Epithelial cell of esophagus (primary cell): ENCODE results near the gene DPP6.

ENCODE experiments used
- DNase-seq: peaks from one replicate; pipeline ENCODE4 v3.0.0; 2010; ENCODE audit warnings: low read depth
- H3K4me3 ChIP-seq: 2 replicates; pipeline ENCODE4 v1.5.1; 2011; ENCODE audit warnings: mild to moderate bottlenecking, low read length, control low read depth
- TF ChIP-seq, protein P1 (sequence below): IDR thresholded peaks from 2 replicates; pipeline ENCODE4 v1.5.1; 2011; ENCODE audit warnings: low read depth, mild to moderate bottlenecking, low read length, control low read depth, inconsistent platforms; ENCODE audit not compliant: insufficient read depth; ENCODE audit errors: missing control alignments

The DPP6 gene

DNA sequence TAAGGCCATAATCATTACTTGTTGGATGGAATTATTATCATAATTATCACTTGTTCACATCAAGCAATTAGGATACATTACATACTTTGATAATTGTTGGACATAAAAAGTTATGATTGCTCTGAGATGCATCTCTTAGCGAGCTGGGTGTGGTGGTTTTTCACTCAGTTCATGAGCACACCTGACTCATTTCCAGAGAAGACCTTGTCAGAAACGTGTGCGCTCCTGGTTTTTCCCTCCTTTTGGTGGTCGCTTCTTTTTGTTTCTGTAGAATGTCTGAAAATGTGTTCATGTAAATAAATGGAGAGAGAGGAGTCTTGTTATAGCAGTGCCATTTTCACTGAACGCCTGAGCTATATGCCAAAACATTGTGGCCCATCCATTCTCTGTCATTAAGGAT lies 809.4 kb downstream of the DPP6 start:
- no peak overlapping the region for H3K4me3 ChIP-seq
- DNase-seq, result no peak
- TF ChIP-seq, protein P1, sequence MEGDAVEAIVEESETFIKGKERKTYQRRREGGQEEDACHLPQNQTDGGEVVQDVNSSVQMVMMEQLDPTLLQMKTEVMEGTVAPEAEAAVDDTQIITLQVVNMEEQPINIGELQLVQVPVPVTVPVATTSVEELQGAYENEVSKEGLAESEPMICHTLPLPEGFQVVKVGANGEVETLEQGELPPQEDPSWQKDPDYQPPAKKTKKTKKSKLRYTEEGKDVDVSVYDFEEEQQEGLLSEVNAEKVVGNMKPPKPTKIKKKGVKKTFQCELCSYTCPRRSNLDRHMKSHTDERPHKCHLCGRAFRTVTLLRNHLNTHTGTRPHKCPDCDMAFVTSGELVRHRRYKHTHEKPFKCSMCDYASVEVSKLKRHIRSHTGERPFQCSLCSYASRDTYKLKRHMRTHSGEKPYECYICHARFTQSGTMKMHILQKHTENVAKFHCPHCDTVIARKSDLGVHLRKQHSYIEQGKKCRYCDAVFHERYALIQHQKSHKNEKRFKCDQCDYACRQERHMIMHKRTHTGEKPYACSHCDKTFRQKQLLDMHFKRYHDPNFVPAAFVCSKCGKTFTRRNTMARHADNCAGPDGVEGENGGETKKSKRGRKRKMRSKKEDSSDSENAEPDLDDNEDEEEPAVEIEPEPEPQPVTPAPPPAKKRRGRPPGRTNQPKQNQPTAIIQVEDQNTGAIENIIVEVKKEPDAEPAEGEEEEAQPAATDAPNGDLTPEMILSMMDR, result no peak

DNA sequence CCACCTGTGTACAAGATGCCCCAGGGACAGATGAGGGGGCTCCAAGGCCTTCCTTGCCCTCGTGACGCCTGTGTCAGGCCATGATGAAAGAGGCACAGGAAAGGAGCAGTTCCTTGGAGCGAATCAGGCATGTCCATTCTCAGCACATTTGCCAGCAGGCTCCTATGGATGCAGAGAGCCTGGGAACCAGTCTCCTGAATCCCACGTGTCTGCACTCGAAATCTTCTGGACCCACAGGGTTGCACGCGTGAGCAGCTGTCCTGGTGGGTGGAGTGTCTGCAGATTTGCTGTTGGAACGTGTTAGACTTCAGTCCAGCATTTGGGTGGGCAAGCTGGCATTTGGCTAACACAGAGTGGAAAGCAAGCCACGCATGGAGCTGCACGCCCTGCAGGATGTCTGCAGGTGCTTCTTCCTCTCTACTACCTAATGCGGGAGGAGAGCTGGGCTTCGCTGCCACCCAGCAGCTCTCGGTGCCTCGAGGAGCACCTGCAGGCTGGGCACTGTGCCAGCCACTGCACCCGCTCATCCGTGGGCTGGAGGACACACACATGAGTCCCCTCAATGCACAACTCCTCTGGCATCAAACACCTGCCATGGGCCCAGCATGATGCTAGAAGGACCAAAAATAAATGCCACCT lies 810.1 kb downstream of the DPP6 start:
- TF ChIP-seq, protein P1, result no peak
- DNase-seq, result no peak
- no peak overlapping the region for H3K4me3 ChIP-seq

DNA sequence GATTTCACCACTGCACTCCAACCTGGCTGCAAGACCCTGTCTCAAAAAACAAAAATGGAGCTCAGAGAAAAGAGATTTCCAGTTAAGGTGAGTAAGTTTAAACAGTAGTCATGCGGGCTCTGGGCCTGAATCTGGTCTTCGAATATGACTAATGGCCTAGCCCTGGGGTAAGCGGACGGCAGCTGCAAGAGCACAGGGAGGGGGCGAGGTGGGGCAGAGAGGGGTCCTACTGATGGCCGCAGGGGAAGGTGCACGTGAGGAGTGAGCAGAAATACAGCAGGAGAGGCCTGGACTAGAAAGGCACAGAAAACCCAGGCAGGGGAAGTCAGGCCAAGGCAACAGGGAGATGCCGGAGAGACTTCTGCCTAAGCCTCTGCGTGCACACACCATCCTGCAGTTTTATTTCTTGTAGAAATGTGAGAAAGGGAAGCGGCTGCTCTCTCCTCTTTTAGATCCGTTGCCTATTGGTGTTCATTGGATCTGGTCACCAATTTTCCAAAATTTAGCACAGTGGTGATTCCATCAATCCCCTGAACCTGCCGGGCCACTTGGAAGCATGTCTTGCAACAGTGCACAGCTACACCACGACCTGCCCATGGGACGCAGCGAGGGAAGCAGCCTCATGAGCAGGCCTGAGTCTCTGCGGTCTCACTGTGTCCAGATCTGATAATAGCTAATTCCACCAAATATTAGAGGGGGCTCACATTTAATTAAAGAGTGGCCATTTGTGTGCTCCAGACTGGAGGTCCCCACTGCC lies 811.7 kb downstream of the DPP6 start:
- TF ChIP-seq, protein P1, result no peak
- DNase-seq, result no peak
- H3K4me3 ChIP-seq, result no peak overlapping the region

GRCh38 chr7:154864523-154864891 lies 812.3 kb downstream of the DPP6 start:
- TF ChIP-seq, protein P1, result no peak
- no peak overlapping the region for H3K4me3 ChIP-seq
- no peak for DNase-seq

DNA sequence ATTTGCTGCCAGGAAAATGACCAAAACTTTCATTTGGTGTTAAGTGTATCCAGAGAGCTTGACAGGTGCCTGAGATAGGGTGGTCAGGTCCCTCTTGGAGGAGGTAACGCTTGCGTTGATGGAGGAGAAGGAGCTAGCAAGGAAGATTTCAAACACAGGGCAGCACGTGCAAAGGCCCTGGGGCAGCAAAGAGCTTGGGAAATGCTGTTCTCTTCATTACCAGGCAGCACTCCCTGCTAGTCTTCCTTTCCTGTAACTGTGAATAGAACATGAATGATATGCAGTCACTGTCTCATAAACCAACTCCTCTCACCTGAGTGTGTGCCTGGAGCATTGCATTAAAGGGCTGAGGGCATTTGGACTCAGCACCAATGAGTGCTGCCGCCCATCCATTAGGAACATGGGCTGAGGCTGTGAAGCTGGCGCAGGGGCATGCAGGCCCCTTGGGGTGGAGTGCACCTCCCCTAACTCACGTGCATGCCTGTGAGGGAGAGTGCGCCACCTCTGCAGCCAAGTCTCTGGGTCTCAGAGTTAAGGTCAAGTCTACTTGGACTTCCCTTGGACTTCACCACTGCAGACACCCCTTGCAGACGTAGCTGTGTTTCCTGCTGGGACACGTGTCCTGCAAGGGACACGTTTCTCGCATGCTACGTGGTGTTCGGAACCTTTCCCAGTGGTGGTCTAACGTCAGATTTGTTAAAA lies 813.9 kb downstream of the DPP6 start:
- TF ChIP-seq, protein P1, result no peak
- H3K4me3 ChIP-seq, result no peak overlapping the region
- DNase-seq, result no peak

DNA sequence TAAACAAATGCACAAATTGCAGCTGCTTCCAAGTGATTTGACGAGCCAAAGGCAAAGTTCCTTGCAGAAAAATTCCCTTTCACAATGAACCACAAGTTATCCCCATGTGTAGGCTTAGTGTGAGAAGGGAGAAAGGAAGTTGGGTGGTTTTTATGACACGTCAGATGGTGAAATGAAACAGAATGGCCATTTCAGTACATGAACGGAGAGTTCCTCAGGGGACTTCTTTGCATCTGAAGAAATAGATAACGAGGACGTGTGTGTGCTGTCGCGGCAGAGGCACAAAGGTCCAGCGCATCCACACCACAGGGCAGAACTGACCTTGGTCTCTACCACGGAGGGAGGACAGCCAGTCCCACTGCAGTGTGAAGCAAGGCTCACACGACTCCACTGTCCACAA lies 814.9 kb downstream of the DPP6 start:
- no peak for DNase-seq
- H3K4me3 ChIP-seq, result no peak overlapping the region
- TF ChIP-seq, protein P1, result no peak
